NCI-H460 (cell line): ENCODE data around the gene AOX1. TPM values are rescaled to one million over a fixed set of nuclear protein-coding genes. Genes with fewer than 3 reads are reported as not detected.
"Not testable (repeated sequence)": the region's sequence is repeated elsewhere in the genome, so short reads cannot be mapped to it uniquely, and the experiment has no call there.

Experiments
- DNase-seq: peaks from one replicate; pipeline ENCODE4 v3.0.0-alpha.2; 2016; ENCODE audit warnings: low read depth; ENCODE audit errors: extremely low read depth
- total RNA-seq: library from RNA; depleted of rRNA; stranded (reverse); fragments of >200 nt; shearing (Covaris generic); gene quantifications from 2 replicates; pipeline ENCODE4 v1.2.3, GENCODE V29; 2014

AOX1 gene
- total RNA-seq, 1 experiment from 2014 or later = 15.2 TPM

DNA sequence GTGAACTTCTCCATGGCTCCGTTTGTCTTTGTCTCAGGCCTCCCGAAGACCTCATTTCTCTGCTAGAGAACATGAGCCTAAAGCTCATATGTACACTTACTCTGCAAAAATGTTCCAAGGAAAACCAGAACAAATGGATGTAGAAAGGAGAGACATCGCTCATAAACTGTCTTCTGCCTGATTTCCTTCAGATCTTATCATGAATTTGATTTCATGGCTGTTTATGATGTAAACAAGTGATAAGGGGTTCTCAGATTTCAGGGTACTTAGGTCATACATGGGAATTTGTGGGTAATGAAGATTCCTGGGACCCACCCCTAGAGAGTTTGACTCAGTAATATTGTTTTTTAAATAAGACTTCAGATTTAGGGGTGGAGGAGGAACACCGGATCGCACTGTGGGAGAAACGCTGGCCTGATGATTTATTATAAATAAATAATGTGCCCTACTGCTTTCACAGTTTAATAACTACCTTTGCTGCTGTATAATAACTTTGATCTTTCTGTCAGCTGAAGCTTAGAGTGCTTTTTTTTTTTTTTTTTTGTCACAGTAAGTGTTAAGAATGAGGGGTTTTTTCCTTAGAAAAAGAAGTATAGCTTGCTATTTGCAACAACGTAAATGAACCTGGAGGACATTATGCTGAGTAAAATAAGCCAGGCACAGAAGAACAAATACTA, 14.9 kb downstream of the AOX1 start:
- no peak for DNase-seq

DNA sequence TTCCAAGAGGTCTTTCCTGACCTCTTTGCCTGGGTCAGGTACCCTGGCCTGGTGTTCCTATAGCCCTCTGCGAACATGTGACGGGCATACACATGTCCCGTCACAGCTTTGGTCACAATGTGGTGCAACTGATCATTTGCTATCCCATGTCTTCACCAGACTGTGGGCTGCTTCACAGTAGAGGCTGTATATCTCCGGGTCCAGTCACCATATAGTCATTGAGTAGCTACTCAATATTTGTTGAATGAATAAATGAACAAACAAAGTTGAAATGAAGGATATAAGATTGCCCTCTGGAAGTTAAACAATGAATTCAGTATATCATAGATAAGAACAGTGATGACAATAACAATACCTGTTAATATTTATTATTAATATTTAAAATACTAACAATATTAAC, 16.8 kb downstream of the AOX1 start:
- no peak for DNase-seq

- no peak for DNase-seq
Measured at GRCh38 chr2:200603972-200604371, 18.2 kb downstream of the AOX1 start.

DNA sequence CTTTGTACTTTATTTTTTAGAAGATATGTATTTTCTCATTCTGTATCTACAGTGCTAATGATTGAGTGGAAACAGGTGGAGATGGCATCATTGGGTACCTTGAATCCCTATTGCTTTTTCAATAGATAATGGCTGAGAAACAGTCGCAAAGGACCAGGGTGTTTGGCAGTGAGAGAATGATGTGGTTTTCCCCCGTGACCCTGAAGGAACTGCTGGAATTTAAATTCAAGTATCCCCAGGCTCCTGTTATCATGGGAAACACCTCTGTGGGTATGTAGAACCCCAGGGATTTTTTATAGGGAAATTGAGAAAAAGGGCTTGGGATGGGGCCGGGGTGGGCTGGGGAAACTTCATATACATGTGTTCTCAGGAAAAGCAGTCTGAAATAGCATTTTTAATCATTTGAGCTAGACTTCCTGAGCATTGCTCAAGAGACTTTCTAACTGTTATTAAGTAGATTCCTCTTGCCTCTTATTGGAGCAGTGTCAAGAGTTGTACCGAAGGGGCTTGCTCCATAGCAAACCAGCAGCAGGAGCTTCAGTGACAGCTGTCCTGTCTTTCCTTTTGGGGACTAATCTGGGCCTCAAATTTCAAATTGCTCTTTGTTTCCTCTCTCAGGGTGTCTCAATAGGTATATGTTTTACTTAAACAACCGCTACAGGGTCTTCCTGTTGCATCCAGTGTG, 18.9 kb downstream of the AOX1 start:
- DNase-seq = no peak

- DNase-seq = no peak
Measured at GRCh38 chr2:200608341-200609027, 22.7 kb downstream of the AOX1 start.

DNA sequence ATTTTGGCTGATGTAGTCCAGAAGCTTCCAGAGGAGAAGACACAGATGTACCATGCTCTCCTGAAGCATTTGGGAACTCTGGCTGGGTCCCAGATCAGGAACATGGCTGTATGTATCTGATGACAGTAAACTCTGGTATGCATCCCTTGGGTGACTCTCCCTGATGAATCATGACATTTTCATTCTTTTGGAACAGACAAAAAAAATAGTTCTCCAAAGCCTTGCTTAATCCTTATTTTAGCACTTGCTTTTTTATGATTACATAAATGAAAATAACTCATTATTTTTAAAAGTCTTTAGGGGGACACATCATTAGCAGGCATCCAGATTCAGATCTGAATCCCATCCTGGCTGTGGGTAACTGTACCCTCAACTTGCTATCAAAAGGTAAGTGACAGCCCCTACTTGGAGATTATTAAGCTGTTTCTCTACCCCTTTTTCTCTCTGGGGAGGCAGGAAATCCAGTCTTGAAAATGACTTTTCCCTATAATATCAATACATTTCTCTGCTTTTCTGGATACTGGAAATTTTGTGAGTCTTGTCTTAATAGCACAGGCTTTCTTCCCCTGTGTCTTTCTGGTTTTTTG, 23.3 kb downstream of the AOX1 start:
- no peak for DNase-seq

- DNase-seq = not testable (repeated sequence)
Measured at GRCh38 chr2:200610217-200610616, 24.4 kb downstream of the AOX1 start.

- DNase-seq = no peak
Measured at GRCh38 chr2:200613692-200614091, 27.9 kb downstream of the AOX1 start.

DNA sequence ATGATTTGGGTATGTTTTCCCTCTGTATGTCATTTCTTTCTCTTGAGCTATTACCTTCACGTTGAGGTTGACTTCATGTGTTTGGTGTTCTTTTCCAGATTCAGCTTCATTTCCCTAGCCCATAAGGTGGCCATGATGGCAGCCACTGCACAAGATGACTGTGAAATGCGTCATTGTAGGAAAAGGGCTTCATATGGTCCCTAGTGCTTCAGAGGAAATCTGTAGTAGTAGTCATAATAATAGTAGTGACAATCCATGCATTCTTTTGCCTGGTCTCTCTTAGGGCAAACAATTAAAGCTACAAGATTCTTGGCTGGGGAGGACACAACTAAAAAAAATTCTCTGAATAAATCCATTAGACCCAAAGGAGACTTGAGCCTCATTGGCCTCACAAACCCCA, 28.4 kb downstream of the AOX1 start:
- DNase-seq = no peak

DNA sequence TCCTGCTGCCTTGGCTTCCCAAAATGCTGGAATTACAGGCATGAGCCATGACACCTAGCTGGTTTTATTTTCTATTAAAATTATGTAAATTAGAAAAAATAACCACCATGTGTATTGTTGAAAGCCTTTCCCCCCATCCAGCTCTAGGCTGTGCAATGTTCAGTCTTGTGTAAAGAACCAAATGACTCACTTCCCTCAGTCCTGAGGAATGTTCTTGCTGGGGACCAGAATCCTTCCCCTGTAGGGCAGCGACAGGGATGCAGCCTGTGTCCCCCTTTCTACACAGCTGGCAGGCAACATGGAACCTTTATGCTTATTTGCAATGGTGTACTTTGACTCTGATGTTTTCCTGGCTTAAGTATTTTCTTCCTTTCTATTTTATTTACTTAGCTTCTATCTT, 29.4 kb downstream of the AOX1 start:
- DNase-seq = no peak

DNA sequence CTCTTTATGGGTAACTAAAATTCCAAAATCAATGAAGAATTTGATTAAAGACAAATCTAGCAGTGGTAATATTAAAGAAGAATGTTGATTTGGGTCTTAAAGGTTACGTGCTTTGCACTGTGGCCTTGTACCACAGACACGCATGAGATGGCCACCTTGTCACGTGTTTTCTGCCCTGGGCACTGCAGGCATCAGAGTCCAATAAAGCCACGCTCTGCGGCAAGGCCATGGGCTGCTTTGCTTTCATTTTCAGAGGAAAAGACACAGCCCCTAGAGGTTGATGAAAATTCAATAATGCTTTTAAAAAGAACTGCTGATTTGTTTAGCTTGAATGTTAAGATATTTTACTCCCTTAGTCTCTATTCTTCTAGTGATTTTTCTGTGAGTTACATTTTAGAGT, 30.4 kb downstream of the AOX1 start:
- DNase-seq = no peak

- DNase-seq = no peak
Measured at GRCh38 chr2:200616656-200617055, 30.8 kb downstream of the AOX1 start.

GRCh38 chr2:200617156-200618053, 31.6 kb downstream of the AOX1 start:
- no peak for DNase-seq

DNA sequence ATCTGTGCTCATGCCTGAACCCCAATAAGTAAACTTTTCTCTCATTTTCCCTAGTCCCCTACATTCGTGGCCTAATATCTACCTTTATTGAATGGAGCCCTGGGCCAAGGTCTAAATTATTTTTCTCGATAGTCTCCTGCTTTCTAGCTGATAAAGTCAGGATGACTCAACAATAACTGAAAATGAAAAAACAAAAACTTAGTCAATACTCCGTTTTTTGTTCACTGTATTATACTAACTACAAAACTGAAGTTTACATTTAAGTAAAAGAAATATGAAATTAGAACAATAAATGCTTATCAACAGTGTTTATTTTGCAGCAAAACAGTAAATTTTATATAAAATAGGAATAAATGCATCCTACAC, 32.2 kb downstream of the AOX1 start:
- DNase-seq = no peak

- no peak for DNase-seq
Measured at GRCh38 chr2:200618590-200619021, 32.8 kb downstream of the AOX1 start.

DNA sequence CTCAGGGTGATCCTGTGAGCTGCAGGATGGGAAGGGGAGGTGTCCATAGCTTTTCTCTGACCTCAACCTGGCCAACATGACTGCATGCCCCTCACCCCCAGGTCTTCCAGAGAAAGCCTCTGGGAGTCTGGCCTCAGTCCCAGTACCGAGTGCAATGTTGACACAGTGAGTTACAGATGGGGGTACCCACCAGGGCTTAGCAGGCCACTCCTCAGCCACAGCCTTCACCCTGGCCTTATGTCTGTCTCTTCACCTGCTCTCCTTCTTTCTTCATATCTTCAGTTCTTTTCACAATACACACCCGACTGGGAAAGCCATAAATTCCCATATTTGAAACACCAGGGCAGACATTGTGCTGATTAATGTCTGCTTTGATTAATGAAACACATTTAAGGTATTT, 33.5 kb downstream of the AOX1 start:
- DNase-seq = no peak

- DNase-seq = no peak
Measured at GRCh38 chr2:200620606-200621390, 35.0 kb downstream of the AOX1 start.

DNA sequence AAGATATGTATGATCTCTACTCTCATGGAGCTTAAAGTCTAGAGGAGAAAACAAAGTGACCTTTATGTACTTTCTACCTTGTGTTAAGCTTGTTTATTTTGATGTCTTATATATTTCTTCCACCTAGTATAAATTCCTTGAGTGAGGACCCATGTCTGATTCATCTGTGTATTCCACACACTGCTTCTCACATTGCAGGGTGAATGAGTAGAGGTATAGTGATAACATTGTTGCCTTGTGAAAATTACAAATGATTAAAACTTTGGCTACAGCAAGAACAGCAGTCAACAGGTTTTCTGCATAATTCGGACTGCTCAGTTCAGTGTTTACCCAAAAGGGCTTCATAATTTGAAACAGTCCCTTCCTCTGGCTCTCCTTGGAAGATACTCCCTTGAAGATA, 36.3 kb downstream of the AOX1 start:
- no peak for DNase-seq

DNA sequence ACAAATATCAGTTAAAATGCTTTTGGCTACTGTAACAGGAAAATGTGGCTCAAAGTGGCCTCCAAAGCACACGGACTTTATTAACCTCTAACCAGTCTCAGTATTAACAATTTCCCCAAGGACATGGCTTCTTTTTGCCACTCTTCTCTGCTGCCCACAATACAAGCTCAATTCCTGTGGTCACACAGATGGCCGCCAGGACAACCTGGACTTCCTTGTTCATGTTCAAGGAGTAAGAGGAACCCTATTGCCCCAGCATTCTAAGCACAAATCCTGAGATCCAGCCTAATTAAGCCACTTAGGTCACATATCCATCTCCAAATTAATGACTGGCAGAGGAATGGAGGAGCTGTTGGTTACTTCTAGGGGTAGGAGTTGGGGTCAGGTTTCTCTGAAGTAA, 38.2 kb downstream of the AOX1 start:
- no peak for DNase-seq

- DNase-seq = no peak
Measured at GRCh38 chr2:200624658-200625057, 38.8 kb downstream of the AOX1 start.
